Thoracic aorta (tissue), 2 donors: ENCODE data around the gene XYLT1. TPM values are rescaled to one million over a fixed set of nuclear protein-coding genes. Genes with fewer than 3 reads are reported as not detected.

Source experiments
- ATAC-seq: fragments of 150-250 bp; one replicate; pipeline ENCODE4 v1.8.0; 2017; ENCODE audit warnings: low read depth; ENCODE audit not compliant: insufficient number of reproducible peaks, low FRiP score
- DNase-seq: peaks from one replicate; pipeline ENCODE4 v3.0.0-alpha.2; 2020; ENCODE audit warnings: low spot score
- H3K27ac ChIP-seq, 2 donors: fragments of 200-600 bp; sonication (generic); 1 replicate in 1 of 2; 2 replicates in 1 of 2; pipeline ENCODE4 v1.5.1; 2016; ENCODE audit warnings: mild to moderate bottlenecking in 2 of 2, moderate library complexity in 2 of 2
- H3K27me3 ChIP-seq: fragments of 200-600 bp; sonication (generic); replicated peaks from 2 replicates; pipeline ENCODE4 v1.6.0; 2016; ENCODE audit warnings: mild to moderate bottlenecking; ENCODE audit not compliant: insufficient read depth
- H3K36me3 ChIP-seq: fragments of 200-600 bp; sonication (generic); one replicate; pipeline ENCODE4 v1.5.1; 2016
- H3K4me1 ChIP-seq, 2 donors: fragments of 200-600 bp; sonication (generic); 1 replicate in 1 of 2; 2 replicates in 1 of 2; pipeline versions ENCODE4 v1.5.1 to v1.6.0; 2016; ENCODE audit warnings: low read depth in 2 of 2, mild to moderate bottlenecking in 1 of 2; ENCODE audit not compliant: control insufficient read depth in 1 of 2
- H3K4me3 ChIP-seq: fragments of 200-600 bp; sonication (generic); 2 replicates; pipeline ENCODE4 v1.5.1; 2016; ENCODE audit warnings: mild to moderate bottlenecking
- H3K9me3 ChIP-seq: fragments of 200-600 bp; sonication (generic); 2 replicates; pipeline ENCODE4 v1.5.1; 2016
- total RNA-seq, 2 donors: library from RNA; depleted of rRNA; stranded (reverse); fragments of >200 nt; gene quantifications; one replicate each; pipeline versions ENCODE4 v1.1.0 to v1.2.3, GENCODE V29; 2016
- TF ChIP-seq, protein P1 (sequence below): fragments of 200-600 bp; sonication (generic); IDR thresholded peaks from one replicate; pipeline ENCODE4 v1.5.1; 2019; ENCODE audit warnings: antibody characterized with exemption

The XYLT1 gene
- total RNA-seq, 2 donors from 2014 or later, result 13.1 to 22.5 TPM

DNA sequence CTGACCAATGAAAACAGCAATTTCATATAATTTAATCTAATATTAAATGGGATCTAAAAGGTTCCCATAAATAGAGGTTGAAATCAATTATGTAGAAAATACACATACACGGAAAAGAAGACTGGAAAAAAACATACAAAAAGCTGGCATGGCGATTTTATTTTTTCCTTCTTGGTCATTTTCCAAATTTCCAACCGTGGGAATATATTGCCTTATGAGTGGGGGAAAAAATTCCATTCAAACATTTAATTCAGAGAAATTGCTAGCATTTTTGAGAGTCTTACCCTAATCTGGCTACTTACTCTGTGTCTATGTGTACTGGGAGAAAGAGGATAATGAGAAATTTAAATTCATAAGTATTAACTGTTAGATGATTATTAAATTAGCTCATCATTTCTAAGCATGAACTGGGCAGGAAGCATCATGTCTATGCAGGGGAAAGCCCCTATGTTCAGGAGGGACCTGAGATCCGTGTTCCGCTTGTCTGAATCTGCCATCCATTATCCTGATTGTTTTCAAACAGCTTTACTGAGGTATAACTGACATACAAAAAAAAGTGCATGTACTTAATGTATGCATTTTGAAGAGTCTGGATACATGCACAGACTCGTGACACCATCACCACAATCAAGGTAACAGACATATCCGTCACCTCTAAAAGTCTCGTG, 145.2 kb downstream of the XYLT1 start:
- no peaks in the 10 kb centered on the region for H3K9me3 ChIP-seq
- TF ChIP-seq, protein P1, sequence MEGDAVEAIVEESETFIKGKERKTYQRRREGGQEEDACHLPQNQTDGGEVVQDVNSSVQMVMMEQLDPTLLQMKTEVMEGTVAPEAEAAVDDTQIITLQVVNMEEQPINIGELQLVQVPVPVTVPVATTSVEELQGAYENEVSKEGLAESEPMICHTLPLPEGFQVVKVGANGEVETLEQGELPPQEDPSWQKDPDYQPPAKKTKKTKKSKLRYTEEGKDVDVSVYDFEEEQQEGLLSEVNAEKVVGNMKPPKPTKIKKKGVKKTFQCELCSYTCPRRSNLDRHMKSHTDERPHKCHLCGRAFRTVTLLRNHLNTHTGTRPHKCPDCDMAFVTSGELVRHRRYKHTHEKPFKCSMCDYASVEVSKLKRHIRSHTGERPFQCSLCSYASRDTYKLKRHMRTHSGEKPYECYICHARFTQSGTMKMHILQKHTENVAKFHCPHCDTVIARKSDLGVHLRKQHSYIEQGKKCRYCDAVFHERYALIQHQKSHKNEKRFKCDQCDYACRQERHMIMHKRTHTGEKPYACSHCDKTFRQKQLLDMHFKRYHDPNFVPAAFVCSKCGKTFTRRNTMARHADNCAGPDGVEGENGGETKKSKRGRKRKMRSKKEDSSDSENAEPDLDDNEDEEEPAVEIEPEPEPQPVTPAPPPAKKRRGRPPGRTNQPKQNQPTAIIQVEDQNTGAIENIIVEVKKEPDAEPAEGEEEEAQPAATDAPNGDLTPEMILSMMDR, result no peak
- H3K4me3 ChIP-seq, result no peak overlapping the region
- no peak for ATAC-seq
- no peak overlapping the region for H3K27ac ChIP-seq
- H3K4me1 ChIP-seq, result peaks cover 3 to 27% of the 10 kb centered on the region in 2 donors
- DNase-seq, result no peak
- no peaks in the 10 kb centered on the region for H3K36me3 ChIP-seq
- H3K27me3 ChIP-seq, result no peaks in the 10 kb centered on the region

DNA sequence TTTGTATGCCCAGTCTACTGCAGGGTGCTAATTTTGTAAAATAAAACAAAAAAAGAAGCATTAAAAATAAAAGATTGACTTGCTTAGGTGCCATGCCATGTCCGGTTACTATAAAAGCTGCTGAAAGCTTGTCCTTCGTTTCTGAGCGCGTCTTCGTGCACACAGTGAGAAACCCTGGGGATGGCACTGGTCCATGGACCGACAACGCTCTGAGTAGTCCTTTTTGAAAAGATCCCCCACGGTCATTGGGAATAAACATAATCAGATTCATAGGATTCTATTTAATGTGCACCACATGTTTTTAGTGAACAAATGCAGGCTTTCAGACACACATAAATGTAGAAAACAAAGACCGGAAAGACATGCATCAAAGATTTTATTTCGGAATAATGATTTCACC, 146.3 kb downstream of the XYLT1 start:
- no peak for ATAC-seq
- Histone ChIP-seq H3K4me3 (no peak overlapping the region), H3K27ac (no peak overlapping the region), H3K27me3 (no peaks in the 10 kb centered on the region), H3K36me3 (no peaks in the 10 kb centered on the region), H3K4me1 (peaks cover 3 to 16% of the 10 kb centered on the region in 2 donors), H3K9me3 (no peaks in the 10 kb centered on the region)
- DNase-seq, result no peak
- TF ChIP-seq, protein P1, result no peak

DNA sequence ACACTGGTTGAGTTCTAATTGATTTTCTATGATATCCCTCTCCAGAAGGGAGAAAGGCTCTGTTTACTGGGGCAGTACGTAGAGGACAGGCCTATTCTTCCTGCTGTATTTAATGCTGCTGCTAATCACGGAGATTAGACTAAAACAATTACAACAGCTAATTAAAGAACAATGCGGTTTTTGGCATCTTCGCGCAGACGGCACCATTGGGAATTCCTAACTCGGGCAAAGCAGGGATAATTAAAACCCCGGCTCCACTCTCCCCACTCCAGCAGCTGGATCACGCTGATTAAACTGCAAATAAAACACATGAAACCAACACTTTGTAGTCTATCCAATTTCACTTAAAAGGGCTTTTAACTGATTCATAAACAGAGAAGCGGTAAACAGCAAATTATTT, 147.6 kb downstream of the XYLT1 start:
- Histone ChIP-seq H3K27ac (no peak overlapping the region), H3K36me3 (no peaks in the 10 kb centered on the region), H3K9me3 (no peaks in the 10 kb centered on the region), H3K4me1 (peaks cover 0 to 3% of the 10 kb centered on the region in 2 donors), H3K27me3 (no peaks in the 10 kb centered on the region), H3K4me3 (no peak overlapping the region)
- no peak for DNase-seq
- ATAC-seq, result no peak
- TF ChIP-seq, protein P1, result no peak

DNA sequence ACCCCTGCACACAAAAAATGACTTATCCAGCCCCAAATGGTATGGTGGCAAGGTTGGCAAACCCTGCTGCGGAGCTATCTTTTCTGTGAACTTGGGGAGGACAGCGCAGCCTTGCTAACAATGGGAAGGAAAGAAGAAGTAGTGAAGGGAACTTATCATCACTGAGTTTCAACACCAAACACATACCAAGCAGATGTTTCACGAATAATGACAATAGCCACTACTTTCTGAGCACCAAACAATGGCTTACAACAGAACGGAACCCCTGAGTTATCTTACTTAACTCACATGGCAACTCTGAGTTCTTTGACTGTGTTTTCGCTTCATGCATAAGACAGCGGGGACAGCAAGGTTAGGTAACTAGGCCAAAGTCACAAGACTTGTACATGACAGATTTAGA, 148.9 kb downstream of the XYLT1 start:
- Histone ChIP-seq H3K27me3 (no peaks in the 10 kb centered on the region), H3K36me3 (no peaks in the 10 kb centered on the region), H3K4me1 (no peaks in the 10 kb centered on the region), H3K4me3 (no peak overlapping the region), H3K27ac (no peak overlapping the region), H3K9me3 (no peaks in the 10 kb centered on the region)
- no peak for DNase-seq
- TF ChIP-seq, protein P1, result no peak
- ATAC-seq, result no peak

DNA sequence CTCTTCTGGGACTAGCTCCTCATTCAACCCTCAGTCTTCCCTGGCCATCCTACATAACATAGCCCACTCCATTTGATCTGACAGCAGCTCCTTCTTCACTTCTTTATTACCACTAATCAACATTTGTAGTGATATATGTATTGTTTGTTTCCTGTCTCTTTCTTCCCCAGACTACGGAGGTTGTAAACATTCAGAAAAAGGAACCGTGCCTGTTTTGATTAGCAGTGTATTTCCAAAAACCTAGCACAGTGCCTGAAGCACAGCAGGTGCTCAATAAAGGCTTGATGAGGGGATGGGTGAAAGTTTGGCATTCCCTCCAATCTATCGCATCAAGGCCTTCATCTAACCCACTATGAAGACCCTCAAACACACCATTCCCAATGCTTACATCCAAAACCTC, 150.8 kb downstream of the XYLT1 start:
- H3K36me3 ChIP-seq, result no peaks in the 10 kb centered on the region
- H3K4me1 ChIP-seq, result no peaks in the 10 kb centered on the region
- H3K4me3 ChIP-seq, result no peak overlapping the region
- H3K27me3 ChIP-seq, result no peaks in the 10 kb centered on the region
- DNase-seq, result no peak
- no peak for ATAC-seq
- TF ChIP-seq, protein P1, result no peak
- no peak overlapping the region for H3K27ac ChIP-seq
- no peaks in the 10 kb centered on the region for H3K9me3 ChIP-seq
